GF-D8 (cell line): ENCODE measurements around the gene PIF1.

Source experiments
- DNase-seq: peaks from one replicate; lab custom pipeline; 2025; lab: John Stamatoyannopoulos, UW

PIF1 gene

DNA sequence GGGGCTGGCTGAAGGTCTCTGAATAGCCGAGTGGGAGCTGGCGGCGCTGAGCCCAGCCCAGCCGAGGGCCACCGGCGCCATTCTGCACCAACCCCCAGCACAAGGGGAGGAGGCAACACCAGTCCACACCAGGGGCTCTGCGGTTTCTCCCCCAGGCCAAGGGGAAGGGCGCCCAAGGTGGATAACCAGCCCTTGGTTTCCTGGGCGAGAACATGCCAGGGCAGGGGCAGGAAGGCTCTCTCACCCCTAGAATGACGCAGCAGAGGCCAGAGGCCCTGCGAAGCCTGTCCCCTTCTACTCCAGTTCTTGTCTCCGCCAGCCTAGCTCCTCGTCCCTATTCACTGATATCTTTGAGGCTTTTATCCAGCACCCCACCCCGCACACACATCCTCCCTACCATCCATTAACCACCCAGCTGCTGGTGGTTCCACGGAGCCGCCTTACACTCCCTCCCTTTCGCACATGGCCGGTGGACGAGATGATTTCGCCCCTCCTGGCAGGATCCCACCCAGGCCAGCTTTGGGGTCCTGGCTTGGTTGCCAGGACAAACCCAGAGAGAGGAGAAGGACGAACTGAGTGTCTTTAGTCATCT, 51.3 kb downstream of the PIF1 start:
- DNase-seq = no peak

DNA sequence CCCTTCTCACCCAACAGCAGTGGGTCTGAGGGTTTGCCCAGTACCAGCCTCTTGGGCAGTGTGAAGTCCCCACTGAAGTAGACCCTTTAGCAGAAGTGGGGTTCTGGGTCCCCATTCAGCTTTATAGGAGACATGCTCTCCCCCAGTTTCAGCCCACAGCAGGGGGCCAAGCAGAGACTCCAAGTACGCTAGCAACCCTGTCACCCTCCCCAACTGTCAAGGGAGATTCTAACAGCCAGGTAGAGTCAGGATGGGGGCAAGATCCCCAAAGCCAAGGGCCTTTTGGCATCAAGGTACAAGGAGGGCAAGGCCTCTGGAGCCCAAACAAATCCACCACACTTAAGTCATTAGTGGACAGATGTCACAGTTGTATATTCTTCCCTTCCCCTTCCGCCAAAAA, 51.8 kb downstream of the PIF1 start:
- no peak for DNase-seq

DNA sequence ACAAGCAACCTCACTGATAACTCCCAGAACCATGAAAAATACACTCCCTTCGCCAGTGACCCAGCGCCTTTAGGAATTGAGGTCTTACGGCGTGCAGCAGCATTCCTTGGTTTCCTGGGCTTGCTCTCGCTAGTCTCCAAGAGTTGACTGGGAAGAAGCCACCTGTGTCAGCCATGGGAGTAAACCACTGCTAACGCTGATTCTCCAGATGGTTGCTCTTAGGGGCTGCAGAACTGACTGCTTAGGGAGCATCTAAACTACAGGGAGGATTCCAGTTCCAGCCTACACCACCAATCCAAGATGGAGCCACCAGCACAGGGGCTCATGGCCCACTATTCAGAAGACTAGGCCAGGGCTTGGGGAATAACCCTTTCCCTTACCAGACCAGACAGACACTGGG, 52.5 kb downstream of the PIF1 start:
- no peak for DNase-seq

DNA sequence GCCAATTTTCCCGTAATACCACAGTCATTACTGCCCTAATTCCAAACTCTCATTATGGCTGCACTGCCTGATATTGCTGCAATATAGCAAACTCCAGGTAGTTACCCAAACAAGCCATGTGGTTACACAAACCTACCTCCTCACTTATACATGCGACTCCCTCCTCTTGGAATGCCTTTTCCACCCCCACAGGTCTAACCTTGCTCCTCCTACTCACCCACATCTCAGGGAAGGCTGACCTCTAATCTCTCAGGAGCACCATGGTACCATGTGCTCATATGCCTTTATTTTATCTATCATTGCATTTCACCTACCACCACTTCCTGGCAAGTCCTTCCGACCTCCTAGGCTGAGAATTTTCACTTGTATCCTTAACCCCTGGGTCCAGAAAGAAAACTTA, 53.0 kb downstream of the PIF1 start:
- no peak for DNase-seq

DNA sequence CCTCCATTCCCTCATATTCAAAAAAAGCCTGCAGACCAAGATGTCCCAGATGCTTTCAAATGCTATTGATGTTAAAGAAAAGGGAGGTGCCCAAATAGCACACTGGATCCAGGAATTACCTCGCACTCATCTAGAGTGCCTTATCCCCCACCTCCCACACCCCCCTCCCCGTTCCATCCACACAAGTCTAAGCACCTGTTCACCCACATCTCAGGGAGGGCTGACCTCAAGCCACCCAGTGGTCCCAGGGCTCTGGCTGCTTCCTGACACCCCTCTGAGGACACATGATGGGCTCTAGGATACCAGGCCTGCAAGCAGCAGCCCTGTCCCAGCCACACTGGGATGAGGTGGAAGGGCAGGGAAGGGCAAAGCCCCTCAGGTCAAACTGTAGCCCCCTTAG, 54.8 kb downstream of the PIF1 start:
- DNase-seq = no peak

DNA sequence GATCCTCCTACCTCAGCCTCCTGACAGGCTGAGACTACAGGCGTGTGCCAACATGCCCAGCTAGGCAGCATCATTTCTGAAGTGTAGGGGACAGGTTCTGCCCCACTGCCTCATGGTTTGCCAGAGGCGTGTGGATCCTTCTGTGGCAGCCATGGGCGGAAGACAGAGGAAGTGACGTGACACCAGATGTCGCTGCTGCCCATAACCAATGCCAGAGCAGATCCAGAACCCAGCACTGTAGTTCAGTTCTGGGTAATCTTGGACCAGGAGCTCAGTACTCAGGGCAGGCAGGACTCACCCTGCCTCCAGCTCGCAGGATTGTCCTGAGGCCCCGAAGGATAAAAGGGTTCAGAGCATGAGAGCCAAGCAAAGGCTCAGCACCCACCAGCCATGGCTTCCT, 58.2 kb downstream of the PIF1 start:
- no peak for DNase-seq

DNA sequence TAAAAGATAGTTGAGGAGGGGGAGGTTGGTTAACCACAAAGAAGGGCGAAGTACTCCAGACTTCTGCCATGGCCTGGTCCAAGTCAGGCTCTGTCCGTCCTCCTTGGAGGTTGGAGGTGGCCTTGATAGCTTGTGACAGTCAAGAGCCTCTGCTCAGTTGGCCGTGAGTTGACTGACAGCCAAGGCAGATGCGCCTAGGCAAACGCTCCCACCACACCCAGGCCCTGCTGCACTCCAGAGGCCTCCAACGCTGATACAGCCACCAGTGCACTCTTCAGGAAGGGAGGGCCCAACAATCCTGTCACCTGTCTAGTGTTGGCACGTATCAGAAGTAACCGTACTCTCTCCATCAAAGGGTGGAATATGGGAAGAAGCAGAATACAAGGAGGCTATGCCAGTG, 59.4 kb downstream of the PIF1 start:
- no peak for DNase-seq
